ENCODE results near the gene RGMA.

The RGMA gene, protein sequence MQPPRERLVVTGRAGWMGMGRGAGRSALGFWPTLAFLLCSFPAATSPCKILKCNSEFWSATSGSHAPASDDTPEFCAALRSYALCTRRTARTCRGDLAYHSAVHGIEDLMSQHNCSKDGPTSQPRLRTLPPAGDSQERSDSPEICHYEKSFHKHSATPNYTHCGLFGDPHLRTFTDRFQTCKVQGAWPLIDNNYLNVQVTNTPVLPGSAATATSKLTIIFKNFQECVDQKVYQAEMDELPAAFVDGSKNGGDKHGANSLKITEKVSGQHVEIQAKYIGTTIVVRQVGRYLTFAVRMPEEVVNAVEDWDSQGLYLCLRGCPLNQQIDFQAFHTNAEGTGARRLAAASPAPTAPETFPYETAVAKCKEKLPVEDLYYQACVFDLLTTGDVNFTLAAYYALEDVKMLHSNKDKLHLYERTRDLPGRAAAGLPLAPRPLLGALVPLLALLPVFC

DNA sequence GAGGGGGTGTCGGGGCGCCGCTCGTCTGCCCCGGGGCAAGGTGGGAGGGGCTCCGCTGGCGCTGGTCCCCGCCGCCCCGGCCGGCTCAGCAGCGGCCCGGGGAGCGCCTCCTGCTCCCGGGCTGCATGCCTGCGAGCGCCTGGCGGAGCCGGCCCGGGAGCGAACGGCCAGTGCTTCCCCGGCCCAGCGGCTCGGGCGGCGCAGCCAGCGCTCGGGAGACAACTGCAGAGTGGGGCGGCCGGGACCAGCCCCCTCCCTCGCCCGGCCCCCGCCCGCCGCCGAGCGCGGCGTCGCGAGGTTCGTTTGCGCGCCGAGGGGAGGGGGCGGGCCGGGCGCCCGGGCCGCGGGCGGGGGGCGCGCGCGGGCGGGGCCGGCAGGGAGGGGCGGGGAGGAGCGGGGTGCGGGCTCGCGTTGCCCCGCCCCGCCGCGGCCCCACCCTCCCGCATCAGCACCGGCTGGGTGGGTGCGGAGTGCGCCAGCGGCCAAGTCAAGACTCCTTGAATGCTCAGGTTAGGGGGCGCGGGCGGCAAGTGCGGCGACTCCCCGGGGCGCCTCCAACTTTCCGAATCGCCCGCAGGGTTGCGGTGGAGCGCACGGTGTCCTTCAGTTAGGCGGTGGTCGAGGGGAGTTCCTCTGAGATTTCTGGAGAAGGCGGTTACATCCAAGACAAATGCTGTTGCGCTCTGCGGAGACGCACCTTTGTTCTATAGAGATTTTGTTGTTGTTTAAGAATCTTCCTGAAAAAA lies at the start of gene RGMA:
RGMA (minus strand) TSS at position 231 of the 746 bp plus-strand sequence. CDS start 279 bp downstream, outside the sequence.
- no peak for DNase-seq (ENCODE audit: low read depth)

DNA sequence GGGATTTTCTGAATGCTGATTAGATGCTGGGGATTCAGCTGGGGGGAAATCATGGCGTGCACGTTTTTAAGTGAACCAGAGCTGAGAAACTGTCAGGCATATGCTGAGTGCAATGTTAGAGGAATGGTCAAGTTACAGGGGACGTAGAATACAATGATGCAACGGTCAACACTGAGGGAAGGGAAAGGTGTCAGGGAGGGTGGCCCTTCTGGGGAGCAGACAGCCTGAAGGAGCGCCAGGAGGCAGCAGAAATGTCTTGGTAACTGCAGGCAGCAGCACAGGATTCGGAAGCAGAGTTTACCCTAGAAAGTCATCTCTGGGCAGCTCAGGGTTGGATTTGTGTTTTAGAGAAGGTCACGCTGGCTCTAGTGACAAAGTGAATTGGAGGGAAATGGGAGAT lies 47.6 kb upstream of the RGMA start:
- DNase-seq (ENCODE audit: low read depth) = no peak

DNA sequence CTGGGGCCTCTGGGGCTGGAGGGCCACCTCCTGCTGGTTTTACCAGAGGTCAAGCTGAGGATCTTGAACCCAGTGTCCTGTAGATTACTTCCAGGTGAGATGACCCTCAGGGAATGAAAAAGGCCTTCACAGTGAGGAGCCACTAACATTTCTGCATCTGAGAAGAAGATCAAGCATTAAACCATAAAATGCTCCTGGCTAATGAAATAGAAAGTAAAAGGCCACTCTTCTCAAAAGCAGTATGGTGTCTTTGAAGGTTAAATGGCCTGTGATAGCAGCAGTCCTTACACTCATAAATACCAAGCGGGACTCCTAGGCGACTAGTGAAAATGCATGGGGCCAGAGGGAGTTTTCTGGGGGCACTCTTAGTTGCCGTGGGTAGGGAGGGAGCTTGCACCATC lies 47.0 kb upstream of the RGMA start:
- DNase-seq (ENCODE audit: low read depth) = no peak

DNA sequence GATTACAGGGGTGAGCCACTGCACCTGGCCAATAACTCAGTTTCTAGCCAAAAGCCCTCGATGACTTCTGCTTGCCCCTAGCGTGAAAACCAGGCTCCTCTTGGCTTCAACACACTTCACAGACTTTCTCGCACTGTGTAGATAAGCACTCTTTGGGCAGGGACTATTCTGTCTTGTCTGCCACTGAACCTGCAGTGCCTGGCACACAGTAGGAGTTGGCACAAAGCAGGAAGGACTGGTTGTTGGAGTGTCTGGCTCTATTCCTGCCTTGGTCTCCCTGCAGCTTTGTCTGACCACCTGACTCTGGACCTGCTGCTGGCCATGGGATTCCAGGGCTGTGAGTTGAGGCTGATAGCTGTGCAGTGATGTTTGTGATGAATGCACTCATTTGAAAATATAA lies 46.4 kb upstream of the RGMA start:
- DNase-seq (ENCODE audit: low read depth) = no peak

DNA sequence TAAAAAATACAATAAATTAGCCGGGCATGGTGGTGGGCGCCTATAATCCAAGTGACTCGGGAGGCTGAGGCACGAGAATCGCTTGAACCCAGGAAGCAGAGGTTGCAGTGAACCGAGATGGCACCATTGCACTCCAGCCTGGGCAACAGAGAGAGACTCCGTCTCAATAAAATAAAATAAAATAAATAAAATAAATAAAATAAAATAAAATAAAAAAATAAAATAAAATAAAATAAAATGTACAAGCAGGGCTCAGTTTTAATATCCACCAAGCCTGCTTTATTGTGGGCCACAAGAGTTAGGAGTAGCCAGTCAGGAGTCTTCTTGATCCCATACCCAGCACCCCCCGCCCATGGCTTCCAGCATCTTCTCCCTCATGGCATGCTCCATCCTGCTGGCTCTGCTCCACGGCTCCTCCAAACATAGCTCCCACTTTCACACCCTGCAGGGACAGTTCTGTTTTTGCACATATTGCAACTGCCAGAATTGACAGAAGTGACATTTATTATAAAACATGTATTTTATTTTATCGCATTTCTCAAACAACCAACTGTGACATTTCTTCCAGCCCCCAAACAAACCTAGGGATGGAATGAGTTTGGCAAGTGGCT lies 42.6 kb upstream of the RGMA start:
- DNase-seq (ENCODE audit: low read depth) = no peak

DNA sequence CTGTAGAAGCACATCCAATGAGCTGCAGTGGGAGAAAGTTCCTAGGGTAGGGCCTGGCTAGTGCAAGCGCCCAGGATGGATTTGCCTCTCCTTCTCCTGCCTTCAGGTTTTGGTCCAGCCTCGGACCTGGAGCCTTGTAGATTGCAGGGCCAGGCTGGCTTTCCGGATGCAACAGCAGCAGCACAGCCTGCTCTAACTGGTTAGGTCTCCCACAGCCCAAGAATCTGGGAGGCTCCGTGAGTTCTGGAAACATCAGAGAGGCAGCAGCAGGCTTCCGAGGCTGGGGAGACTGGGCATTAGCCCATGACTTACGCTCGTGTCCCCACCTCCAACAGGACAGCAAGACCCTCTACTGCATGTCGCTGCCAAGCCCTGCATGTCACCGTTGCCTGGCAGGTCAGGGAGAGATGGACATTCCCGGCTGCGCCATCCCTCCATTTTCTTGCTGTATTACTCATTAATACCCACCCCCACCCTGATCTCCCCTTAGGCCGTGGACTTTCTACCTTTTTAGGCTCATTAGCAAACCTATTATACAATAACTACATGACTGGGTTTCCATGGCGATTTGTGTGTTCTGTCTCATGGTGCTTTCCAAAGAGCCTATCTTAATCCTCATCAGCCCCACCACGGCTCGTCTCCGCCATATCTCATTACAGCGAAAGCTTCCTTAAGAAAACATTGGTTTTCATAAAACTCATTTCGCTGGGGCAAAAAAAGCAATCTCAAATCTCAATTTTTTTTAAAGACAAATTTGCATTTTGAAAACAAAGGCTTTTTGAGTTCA lies 40.9 kb upstream of the RGMA start:
- DNase-seq (ENCODE audit: low read depth) = no peak

DNA sequence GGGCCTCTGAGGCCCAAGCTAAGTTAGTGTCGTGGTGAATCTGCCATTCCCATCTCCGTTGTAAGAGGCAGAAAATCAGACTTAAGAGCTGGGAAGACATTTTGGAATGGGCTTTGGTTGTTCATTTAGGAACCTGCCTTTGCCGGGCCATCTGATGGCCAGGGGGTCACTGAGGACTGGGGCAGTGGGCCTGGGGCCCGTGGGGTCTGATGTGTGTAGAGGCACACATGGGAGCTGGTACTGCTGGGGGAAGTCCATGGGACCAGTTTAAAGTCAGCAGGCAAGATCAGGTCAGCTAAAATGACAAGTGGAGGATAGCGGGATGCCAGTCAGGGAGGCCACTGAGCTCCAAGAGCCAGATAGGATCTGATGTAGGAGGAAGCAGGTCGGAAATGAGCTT lies 38.3 kb upstream of the RGMA start:
- DNase-seq (ENCODE audit: low read depth) = no peak

DNA sequence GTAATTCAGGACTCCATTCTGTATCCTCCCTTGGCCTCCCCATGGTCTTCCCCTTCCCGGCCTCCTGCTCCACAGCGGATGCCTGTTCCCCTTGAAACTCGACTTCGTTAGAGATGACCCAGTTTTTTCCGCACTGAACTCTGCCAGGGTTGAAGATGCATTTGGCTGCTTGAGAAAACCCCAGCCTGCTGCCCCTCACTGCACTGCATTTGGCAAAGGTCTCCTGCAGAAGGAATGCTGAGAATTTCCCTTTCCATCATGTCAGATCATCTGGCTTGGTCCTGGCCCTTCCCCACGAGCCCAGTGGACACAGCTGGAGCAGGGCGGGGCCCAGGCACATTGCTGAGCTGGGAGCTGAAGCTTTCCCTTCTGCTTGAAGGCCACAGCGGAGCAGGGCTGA lies 37.6 kb upstream of the RGMA start:
- DNase-seq (ENCODE audit: low read depth) = no peak

DNA sequence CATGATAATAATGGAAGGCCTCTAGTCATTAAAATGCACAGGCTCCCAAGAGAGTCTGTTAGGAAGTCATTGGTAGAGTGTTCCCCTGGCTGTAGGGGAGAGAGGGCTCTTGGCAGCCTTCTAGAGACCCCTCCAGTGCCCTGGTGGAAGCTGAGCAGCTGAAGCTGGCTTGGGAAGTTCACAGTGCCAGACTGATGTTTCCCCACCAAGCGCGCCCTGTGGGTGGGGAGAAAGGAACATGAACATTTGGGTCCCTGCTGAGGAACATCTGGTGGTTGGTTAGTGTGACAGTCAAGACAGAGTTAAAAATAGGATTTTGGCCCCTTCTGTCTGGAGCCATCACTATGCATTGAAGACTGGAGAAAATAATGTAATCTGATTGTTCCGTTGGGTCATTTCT lies 37.1 kb upstream of the RGMA start:
- no peak for DNase-seq (ENCODE audit: low read depth)

DNA sequence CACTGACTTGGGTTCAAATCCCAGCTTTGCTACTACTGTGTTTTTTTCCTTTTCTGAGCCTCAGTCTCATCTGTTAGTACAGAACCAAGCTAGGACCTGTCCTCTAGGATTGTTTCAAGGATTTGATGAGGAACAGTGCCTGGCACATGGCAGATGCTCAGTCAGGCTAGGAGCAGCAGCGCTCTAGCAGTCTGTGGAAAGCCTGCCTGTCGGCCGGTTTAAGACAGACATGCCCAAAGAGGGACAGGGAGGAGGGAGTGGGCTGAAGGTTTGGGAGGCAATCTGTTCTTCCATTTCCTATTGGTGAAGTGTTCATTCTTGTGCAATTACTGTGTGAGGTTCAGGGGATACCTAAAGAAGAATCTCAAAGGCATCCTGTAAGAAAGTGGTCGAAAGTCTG lies 35.1 kb upstream of the RGMA start:
- DNase-seq (ENCODE audit: low read depth) = no peak

DNA sequence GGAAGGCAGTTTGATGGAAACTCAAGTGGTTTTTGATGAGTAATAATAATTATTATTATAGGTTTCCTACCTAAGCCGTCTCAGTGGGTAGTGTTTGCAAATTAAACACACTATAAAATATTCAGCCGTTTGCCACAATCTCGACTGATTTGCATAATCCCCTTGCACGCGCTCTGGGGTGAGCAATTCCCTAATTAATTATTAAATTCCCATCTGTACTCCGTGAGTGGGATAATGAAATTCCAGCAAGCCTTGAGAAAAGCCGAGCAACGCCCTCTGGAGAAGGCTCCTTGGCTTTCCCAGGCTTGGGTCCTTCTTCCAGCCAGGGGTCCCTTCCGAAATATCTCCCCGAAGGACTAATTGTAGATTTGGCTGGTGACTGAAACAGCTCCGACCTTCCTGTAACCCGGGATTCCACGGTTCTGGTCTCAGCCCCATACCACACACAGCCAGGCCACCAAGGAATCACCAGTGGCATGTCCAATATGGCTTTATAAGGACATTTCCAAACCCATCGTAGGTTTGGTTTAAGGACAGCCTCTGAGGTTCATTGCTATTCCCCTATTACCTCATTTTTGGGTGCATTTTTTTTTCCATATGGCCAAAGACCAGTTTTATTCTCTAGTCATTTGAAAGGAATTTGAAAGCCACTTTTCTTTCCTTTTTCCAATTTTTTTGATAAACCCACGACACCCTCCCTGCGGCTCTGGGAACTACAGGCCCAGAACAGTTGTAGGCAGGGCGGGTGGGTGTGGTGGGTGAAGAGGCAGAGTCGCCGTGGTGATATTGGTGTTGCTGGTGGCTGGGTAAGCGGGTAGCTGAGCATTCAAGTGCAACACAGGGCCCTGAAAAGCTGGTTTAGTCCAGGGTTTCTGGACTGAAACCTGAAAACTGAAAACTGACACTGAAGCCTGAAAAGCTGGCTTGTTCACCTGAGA lies 33.2 kb upstream of the RGMA start:
- DNase-seq (ENCODE audit: low read depth) = no peak

DNA sequence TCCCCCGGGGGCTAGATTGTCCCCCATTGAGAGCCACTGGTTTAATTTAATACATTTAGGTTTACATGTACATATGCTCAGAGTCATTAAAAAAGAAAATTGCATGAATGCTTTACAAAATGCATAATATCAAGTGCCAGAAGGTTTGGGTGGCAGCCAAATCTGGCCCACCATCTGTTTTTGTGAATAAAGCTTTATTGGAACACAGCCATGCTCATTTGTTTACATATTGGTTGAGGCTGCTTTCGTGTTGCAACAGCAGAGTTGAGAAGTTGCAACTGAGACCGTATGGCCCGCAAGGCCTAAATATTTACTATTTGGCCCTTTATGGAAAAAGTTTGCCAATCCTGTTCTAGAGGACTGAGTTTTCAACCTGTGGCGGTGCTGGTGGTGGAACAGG lies 32.1 kb upstream of the RGMA start:
- DNase-seq (ENCODE audit: low read depth) = no peak

DNA sequence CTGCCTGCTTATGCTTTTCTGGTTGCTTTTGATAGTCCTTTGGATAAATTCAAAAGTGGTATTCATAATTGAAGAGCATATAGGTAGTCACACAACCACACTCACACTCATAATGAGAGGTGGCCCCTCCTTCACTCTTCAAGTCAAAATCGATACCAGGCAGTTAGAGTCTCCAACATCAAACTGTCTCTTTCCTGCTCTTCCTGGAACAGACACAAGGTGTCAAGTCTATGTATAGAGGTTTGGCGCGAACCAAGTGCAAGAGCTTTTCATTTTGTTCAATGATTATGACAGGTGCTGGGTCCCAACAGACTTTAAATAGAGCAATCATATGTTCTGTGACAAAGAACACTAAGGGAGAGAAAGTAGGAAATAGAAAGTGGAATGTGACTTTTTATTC lies 29.9 kb upstream of the RGMA start:
- no peak for DNase-seq (ENCODE audit: low read depth)

DNA sequence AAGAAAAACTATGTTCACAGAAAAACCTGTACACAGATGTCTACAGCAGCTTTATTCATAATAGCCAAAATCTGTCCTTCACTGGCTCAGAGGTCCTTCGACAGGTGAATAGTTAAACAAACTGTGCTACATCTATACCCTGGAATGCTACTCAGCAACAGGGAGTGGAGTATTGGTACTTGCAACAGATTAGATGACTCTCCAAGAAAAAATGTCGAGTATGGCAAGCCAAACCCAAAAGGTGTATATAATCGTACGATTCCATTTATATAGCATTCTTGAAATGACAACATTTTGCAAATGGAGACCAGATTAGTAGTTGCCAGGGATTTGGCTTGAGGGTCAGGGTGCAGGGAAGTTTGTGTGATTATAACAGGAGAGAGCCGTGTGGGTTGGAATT lies 22.4 kb upstream of the RGMA start:
- no peak for DNase-seq (ENCODE audit: low read depth)

DNA sequence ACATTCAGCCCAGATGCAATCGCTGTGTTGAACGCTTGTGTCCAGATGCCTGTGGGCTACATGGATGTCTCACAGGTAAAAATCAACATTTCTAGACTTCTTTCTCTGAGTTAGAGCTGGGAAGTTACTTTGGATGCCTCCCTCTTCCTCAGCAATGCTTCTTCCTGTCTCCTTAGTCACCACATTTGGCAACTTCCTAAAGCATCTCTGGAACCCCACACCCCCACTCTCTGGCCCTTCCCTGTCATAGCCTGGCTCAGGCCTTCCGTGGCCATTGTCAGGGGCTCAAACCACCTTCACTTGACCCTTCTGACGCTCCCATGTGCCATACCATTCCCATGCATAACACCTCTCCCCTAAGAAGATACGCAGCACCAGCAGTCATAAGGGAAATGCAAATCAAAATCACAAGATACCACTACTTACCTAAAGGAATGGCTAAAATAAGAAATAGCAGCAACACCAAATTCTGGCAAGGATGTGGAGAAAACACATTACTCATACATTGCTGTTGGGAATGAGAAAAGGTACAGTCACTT lies 21.6 kb upstream of the RGMA start:
- no peak for DNase-seq (ENCODE audit: low read depth)

DNA sequence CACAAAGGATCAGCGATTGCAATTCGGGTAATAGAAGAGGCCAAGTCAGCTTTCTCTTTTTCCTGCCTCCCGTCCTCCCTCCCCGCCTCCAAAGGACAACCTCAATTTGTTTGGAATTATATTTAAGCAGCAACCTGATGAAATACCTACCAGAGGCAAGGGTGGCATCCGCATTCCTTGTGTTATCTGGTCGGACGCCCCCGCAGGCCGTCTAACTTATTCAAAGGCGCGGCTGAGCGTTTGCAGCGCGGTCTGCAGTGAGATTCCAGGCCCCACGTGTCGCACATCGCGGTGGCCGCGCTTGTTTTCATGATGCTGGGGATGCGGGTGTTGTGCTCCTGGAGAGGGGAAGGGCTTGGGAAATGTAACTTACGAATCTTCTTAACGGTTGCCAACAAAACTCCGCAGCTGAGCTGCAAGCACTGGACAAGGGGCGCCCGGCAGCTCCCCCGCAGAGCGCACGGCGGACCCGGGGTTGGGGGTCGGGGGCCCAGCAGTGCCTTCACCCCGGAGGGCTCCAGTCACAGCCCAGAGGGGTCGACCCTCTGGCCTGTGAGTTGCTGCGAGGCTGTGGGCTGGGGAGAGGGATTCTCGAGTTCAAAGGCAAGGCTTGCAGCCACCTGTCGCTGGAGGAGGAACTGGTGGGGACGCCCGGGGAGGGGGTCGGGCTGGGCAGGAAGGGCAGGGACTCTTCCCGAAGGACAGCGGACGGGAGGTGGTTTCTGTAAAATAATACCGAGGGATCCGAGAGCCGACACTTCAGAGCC lies 20.5 kb upstream of the RGMA start:
- DNase-seq (ENCODE audit: low read depth) = no peak

DNA sequence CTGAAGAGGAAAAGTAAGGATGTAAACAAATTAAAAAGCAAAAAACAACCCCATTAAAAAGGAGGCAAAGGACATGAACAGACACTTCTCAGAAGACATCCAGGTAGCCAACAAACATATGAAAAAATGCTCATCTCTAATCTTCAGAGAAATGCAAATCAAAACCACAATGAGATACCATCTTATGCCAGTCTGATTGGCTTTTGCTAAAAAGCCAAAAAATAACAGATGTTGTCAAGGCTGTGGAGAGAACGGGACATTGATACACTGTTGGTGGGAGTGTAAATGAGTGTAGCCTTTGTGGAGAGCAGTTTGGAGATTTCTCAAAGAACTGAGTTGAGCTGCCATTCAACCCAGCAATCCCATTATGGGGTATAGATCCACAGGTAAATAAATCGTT lies 18.6 kb upstream of the RGMA start:
- no peak for DNase-seq (ENCODE audit: low read depth)

DNA sequence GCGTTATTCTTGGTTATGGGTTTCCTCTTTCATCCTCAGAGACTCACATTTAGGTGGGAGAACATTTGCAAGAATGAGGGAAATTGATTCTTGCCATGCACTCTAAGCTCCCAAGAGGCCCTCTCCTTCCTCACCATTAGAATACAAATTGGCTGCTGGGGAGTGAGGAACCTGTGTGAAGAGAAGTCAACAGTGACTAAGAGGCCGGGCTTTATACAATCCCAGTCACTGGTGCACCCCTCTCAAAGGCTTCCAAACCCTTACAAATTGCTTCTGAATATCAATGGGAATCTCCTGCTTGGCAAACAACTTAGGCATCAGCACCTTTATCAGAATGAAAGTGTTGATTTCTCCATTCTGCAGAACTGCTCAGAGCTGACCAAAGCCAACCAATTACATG lies 16.5 kb upstream of the RGMA start:
- no peak for DNase-seq (ENCODE audit: low read depth)

DNA sequence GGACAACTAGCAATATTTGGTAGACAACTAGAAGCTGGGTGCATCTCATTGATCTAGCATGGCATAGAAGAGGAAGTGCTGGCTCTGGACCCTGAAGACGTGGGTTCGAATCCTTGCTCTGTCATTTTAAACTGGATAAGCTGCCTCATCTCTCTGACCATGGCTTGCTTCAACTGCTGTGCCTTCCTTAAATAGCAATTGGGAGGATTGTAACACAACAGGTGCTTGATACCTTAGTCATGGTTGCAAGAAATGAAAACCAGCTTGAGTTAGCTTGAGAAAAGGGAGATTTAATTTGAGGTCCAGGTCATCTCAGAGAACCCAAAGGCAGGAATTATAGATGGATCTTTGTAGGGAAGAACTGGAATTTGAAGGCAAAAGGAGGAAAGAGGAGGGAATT lies 14.8 kb upstream of the RGMA start:
- no peak for DNase-seq (ENCODE audit: low read depth)

DNA sequence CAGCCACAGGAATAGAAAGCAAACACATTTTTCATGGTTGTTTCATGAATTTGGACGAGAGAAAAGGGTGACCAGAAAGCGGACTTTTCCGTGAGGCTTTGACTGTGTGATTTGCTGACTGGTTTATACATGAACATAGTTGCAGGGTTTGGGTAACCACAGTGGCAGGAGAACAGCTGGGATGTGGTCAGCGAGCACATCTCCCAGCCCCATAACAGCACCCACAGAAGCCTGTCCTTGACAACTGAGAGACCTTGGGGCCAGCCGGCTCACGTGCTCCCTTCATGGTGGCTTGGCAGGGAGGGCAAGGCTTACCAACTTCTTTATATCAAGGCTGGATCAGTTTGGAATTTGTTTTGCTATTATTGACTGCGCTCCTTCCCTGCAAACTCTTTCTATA lies 13.2 kb upstream of the RGMA start:
- DNase-seq (ENCODE audit: low read depth) = no peak

Measured in HS-5 (cell line).